Posterior vena cava (tissue), 2 donors: ENCODE measurements around the gene BZW2. TPM values are rescaled to one million over a fixed set of nuclear protein-coding genes. Genes with fewer than 3 reads are reported as not detected.

Source experiments
- DNase-seq: peaks from one replicate; pipeline ENCODE4 v3.0.0-alpha.2; 2020; ENCODE audit warnings: low spot score
- intact Hi-C, 2 donors: fragments of 100-400 bp; cut with DNase I; formaldehyde crosslinking; loops; one replicate each; pipeline versions ENCODE4 v1.14.1 to v1.14.2; 2022 to 2023
- total RNA-seq, 2 donors: library from RNA; stranded (reverse); fragmentation: NEBNext Ultra II Directional; extraction: Animal tissue kit (Norgen Biotek cat#: 25700); gene quantifications; one replicate each; pipeline ENCODE4 v1.2.1, GENCODE V29; 2021
- donor health status: DM: yes; HTN: yes; CAD: no.
- donor health status: DM: yes; HTN: yes; CAD: no.

The BZW2 gene
- total RNA-seq, 2 donors from 2014 or later = 25.1 to 31.3 TPM

DNA sequence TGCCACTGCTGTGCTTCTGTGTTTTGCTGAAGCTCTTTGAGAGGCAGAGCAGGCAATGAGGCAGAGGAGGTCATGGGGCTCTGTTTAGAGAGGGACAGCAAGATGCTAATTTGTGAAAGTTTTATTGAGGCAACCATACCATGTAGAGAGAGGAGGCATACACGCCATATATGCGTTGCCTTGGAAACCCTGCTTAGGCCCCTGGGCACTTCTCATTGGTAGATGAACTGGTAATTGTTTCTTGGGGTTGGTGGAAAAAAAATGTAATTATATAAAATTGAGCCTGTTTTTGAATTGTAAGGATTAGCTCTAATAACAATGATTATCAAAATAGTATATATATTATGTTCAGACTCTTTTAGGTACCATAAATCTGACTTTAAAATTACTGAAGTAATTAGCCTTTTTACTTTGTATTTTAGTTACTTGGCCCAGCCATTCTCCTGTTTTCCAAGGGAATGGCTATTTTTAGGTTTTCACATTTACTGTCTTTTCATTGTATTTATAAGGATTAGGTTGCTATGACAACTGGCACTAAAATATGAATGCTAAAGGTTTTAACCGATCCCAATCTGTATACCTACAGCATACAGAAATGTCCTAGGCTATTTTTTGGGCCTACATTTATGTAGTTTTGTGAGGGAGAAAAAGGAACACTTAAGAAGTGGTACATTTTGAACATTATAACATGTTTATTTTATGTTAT is 52.4 kb downstream of the BZW2 start:
- intact Hi-C loops = no loop called here
- no peak for DNase-seq

DNA sequence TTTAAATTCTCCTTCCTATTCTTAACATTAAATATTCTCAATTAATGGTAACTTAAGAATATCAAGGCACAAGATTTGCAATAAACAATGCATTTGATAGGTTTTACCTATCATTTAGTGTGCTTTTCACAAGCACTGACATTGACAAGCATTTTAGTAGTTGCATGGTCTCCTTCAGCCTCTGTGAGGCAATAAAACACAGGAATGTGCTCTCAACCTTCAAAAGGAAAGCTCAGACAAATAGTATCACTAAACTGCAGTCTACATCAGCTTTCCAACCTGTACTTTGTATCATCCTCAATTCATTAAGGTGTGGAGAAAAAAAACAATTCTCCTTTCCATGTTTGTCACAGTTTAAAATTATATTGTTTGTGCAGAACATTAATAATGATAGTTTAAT is 56.5 kb downstream of the BZW2 start:
- no peak for DNase-seq
- intact Hi-C loops = no loop called here

DNA sequence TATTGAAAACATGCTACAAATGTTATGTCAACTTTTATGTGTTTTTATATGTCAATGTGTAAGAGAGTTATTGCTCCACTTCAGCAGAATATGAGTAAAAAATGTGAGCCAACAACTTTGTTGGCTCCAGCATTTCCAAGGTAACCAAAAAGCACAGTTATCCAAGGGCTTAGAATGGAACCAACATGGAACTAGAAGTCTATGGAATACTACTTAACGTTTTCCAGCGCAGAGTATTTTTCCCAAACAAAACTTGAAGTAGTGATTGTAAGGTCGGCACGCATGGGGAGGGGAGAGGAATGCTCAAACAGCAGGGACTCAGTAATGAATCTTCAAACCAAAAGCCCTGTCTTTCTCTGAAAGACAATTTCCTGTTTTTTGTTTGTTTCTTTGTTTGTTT is 62.5 kb downstream of the BZW2 start:
- intact Hi-C loops = no loop called here
- DNase-seq = no peak

DNA sequence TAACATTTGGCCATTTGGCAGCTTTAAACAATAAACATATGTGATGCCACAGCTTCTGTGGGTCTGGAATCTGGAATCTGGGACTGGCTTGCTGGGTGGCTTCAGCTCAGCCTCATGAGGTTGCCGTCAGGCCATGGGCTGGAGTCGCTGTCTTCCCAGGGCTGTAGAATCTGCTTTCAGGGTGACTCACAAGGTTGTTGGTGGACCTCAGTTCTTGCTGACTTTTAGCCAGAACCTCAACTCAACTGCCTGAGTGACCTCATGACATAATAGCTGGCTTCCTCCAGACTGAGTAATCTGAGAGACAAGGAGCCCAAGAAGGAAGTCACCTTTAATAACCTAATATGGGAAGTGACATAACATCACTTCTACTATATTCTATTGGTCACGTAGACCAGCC is 63.0 kb downstream of the BZW2 start:
- DNase-seq = no peak
- intact Hi-C loops = no loop called here

DNA sequence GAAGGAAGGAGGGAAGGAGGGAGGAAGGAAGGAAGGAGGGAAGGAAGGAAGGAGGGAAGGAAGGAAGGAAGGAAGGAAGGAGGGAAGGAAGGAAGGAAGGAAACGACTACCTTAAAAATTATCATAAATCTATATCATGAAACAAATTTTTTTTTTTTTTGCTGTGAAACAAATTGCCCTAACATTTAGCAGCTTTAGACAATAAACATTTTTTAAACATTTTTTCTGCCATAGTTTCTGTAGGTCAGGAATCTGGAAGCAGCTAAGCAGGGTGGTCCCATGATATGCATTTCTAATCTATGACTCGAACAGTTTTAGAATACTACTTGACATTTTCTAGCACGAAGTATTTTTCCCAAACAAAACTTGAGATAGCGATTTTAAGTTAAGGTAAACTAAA is 64.7 kb downstream of the BZW2 start:
- intact Hi-C loops = no loop called here

DNA sequence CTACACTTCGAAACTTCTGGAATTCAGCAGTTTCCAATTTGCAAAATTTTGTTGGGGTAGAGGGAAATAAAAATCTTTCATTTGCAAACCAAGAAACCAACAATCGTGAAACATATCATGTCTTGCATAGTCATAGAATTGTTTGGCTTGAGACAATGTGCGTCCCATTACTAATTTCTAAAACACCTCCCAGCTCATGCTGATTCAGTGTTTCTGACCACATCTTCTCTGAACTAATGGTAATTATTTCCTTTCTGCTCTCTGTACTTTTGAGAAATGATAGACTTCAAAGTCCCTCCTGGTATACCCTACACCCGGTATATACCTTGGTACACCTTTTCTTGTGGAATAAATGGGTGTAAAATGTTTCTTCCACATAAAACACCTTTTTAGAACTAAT is 65.7 kb downstream of the BZW2 start:
- no peak for DNase-seq
- intact Hi-C loops = no loop called here

More for the DNA sequence above, 64.7 kb downstream of the BZW2 start:
- no peak for DNase-seq

DNA sequence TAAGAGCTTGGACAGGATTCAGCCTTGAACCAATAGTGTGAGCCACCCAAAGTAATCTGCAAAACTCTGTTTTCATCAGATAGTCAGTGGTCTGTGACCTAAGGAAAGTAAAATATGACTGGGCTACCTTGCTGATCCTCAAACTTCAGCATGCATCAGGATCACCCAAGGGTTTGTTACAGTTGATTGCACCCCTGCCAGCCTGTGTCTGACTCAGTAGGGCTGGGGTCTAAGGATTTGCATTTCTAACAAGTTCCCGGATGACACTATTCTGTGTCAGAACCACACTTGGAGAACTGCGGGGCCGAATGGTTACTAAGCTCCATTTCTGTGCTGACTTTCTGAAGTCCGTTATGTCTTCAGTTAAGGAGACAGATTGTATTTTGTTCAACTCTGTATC is 66.9 kb downstream of the BZW2 start:
- intact Hi-C loops = no loop called here
- DNase-seq = no peak

DNA sequence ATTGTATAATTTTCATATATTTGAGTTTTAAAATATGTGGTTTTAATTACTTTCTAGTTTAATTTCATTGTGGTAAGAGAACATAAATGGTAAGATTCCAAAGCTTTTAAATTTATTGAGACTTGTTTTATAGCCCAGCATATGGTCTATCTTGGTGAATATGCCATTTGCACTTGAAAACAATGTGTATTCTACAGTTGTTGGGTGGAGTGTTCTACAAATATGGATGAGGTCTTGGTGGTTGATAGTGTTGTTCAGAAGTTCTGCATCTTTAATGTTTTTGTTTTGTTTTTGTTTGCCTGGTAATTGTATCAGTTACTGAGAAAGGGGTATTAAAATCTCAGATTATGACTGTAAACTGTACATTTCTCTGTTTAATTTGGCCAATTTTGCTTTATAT is 69.9 kb downstream of the BZW2 start:
- intact Hi-C loops = no loop called here
- no peak for DNase-seq

DNA sequence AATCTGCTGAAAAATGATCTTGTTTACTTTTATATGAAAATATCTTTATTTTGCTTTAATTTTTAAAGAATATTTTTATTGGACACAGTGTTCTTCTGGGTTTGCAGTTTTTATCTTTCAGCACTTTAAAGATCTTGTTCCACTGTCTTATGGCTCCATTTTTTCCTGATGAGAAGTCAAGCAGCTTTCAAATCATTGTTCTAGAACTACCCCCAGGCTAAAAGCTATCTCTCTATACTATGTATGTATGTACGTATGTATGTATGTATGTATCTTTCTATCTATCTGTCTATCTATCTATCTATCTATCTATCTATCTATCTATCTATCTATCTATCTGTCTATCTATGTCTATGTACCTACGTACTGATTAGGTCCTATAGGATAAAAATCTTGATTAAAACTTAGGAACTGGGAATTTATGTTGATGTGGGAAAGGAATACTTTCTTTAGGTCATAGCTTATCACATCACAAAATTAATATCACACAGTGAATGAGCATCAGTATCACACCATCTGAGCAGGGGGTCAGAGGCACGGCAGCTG is 72.2 kb downstream of the BZW2 start:
- intact Hi-C loops = no loop called here
- DNase-seq = no peak

DNA sequence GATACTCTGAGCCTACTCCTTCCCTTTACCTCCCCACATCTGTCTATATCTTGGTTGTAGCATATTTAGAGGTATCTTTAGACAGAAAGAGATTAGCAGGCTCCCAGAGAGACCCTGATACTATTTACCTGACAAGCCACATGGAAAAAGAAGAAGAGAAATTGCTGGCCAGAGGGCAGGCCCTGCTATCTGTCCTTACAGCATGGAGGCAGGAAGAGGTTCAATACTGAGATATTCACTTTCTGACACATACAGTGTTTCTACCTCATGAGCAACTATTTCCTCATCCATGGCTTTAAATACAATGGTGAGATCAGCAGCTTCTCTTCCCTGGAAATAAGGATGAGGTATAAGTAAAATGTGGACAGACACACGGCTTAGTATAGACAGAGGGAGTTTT is 73.7 kb downstream of the BZW2 start:
- intact Hi-C loops = no loop called here
- no peak for DNase-seq

DNA sequence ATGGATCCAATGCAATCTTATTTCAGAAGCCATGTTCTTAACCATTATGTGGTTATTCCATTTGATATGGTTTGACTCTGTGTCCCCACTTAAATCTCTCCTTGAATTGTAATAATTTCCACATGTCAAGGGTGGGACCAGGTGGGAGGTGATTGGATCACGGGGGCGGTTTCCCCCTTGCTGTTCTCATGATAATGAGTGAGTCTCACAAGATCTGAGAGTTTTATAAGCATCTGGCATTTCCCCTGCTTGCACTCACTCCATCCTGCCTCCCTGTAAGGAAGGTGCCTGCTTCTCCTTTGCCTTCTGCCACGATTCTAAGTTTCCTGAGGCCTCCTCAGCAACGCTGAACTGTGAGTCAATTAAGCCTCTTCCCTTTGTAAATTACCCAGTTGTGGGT is 75.6 kb downstream of the BZW2 start:
- no peak for DNase-seq
- intact Hi-C loops = no loop called here

DNA sequence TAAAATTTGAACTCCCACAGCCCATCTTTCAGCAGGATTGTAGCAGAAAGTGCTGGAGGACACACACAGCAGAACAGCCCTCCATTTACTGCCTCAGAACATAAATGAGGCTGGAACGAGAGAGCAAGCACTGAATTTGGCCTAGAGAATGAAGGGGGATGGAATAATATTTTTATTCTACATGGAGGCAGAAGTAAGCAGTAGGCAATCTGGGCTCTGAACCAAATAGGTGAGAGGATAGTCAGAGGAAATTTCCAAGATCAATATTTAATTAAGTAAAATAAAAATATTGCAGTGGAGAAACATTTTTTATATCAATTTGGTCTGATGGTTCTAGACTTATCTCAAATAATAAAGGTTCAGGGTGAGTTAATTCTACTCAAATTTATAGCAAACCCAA is 78.4 kb downstream of the BZW2 start:
- DNase-seq = no peak
- intact Hi-C loops = no loop called here

DNA sequence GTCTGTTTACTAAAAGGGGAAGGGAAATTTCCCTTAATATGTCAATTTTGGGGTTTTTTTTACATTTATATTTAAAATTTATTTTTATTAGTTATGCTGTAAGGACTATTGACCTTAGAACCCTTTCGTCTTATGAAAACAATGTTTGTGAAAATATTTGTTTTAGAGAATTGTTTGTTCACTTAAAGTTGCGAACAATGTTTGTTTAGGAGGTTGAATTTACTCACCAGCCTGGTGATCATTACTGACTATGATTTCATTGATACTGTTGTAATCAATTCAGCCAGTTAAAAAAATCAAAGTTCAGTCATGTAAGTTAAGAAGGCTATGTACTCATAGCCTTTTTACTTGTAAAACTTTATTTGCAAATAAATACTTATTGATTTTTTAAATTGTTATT is 80.2 kb downstream of the BZW2 start:
- DNase-seq = no peak
- intact Hi-C loops = no loop called here

DNA sequence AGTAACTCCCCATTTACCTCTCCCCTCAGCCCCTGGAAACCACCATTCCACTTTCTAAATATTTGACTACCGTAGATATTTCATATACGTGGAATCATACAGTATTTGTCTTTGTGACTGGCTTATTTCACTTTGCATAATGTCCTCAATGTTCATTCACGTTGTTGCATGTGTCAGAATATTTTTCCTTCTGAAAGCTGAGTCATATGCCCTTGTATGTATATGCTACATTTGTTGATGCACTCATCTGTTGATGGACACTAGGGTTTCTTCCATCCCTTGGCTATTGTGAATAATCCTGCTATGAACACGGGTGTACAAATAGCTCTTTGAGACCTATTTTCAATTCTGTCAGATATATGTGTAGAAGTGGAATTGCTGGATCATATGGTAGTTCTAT is 81.8 kb downstream of the BZW2 start:
- no peak for DNase-seq
- intact Hi-C loops = no loop called here

DNA sequence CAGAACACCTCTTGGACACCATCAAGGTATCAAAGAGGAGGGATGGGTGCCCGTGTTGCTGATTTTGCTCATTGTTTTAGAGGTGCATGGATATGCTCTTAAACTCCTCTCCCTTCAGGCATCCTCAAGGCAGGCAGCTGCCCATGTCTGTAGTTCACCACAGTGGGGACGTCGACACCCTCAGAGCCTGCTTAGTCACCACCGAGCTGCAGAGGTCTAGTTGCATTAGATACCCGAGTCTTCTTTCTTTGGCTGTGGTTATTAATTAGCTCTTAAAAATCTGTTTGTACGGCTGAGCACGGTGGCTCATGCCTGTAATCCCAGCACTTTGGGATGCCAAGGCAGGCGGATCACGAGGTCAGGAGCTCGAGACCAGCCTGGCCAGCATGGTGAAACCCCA is 82.8 kb downstream of the BZW2 start:
- intact Hi-C loops = no loop called here
- no peak for DNase-seq

DNA sequence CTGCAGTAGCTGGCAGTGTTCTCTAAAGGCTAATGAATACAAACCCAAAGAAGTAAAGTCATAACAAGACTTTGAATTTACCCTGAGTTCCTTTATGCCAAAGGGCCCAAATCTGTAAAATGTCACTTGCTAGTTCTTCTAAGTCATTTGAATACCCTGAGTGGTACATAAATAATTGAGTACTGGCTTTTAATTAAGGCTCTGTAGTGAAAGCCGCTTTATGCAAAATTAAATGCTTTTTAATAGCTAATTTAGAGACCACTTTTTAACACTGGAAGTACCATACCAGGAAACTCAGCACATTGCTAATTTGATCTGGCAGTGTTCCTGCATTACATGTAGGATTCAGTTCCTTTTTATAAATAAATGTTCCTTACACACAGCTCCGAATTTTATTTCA is 83.6 kb downstream of the BZW2 start:
- intact Hi-C loops = no loop called here
- no peak for DNase-seq

DNA sequence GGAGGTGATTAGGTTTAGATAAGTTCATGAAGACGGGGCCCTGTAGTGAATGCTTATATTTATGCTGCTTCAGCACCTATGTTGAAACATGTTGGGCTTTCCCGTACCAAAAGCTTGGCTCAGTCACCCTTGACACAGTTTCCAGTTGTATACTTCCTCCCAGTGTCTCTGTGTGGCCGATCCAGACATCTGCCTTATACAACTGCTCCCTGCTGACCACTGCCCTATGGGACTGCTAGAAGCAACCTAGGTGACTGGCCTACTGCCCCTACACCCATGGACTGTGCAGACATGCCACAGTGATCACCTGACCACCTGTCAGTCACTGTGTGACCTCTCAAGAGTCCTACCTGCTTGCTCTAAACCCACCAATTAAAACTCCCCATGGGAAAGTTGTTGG is 85.0 kb downstream of the BZW2 start:
- DNase-seq = no peak
- intact Hi-C loops = no loop called here

DNA sequence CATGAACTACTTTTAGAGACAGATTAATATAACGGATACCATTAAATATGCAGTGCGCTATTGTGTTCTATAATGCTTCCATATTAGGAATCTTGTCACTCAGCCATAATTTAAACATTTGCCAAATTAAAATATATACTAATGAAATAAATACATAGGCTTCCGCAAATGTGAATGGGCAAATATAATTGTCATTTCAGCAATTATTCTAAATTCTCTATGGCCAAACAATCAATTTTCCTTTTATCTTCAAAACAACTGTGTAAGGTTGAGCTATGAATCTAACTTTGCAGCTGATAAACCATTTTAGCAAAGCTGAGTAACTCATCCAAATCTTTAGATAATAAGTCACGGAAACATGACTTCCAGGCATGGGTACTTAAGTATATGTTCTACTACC is 86.8 kb downstream of the BZW2 start:
- intact Hi-C loops = no loop called here

DNA sequence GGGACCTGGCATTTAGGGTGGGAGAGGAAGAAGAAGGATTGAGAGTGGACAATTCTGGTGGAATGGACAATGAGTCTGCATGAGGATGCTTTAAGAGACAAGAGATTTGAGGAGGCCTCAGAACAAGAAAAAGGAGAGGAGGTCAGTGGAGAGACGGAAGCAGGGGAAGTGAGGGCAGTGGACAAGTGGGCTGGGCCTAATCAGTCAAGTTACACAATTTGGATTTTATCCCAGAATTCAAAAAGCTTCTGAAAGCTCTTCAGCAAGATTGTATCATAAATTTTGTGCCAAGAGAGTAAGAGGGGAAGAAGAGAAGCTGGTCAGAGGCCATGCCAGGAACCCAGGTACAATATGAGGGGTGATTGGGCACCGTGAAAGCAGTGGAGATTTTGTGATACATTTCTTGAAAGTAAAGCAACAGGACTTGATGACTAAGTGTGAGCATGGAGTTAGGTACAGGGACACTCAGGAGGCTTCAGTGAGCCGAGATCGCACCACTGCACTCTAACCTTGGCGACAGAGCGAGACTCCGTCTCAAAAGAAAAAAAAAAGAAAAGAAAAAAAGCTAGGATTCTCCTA is 88.3 kb downstream of the BZW2 start:
- DNase-seq = no peak
- intact Hi-C loops = no loop called here

More for the DNA sequence above, 86.8 kb downstream of the BZW2 start:
- no peak for DNase-seq

DNA sequence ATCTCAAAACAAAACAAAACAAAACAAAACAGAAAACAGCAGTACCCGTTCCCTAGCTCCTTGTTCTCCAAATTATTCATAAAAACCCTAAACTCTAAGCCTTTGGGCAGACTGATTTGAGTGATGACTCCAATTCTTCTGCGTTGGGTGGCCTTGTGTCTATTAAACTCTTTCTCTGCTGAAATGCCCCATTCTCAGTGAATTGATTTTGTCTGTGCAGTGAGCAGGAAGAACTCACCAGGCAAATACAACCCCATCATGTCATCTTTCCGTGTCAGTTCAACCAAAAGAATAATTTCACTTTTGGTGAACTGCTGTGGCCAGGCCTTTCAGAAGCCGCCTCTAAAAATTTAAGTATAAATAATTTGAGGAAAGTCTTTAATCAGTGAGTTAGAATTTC is 89.0 kb downstream of the BZW2 start:
- intact Hi-C loops = no loop called here
- no peak for DNase-seq

DNA sequence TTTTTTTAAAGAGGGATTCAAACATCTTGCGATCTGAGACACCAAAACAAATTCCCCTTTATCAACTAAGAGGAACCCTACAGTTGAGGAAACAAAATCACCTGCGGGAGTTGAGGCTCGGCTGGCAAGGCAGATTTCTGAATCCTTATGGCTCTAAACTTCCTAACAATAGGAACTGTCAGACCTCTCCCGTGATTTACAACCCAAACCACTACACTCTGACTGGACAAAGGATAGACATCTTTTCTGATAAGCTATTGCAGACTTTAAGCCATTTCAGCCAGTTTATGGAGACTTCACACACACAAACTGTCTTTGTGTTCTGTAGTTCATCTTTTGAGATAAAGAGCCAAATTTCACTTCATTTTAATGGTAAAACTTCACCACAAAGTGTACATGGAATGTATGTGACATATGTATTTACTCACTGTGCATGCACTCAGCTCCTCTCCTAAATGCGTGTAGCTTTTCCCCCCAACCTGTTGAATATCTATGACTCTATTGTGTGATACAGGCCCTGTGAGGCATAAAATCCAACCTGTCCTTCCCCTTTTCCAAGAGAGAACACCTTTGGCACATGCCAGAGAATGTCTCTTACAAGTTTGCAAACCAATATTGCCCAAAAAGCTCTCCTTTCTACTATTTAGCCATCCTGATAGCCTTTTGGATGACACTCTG is 92.2 kb downstream of the BZW2 start:
- intact Hi-C loops = no loop called here
- no peak for DNase-seq
